ENCODE measurements around the gene HMX1. TPM values are rescaled to one million over a fixed set of nuclear protein-coding genes. Genes with fewer than 3 reads are reported as not detected.

The HMX1 gene
- total RNA-seq, 1 donor from 2014 or later: not detected

GRCh38 chr4:8846826-8847225 is 24.8 kb downstream of the HMX1 start:
- no peak overlapping the region for H3K4me3 ChIP-seq (ENCODE audit: low read depth, low read length)
- no peak for DNase-seq (ENCODE audit: low read depth)
- no peaks in the 10 kb centered on the region for H3K36me3 ChIP-seq (ENCODE audit: control insufficient read depth, insufficient read depth, low read length)
- TF ChIP-seq CTCF (IDR thresholded peaks at IDR 0.05; ENCODE audit: insufficient read depth, low read length, poor library complexity, severe bottlenecking): no peak
- H3K27me3 ChIP-seq (ENCODE audit: control insufficient read depth, insufficient read depth, low read length): peaks cover 12% of the 10 kb centered on the region

- Histone ChIP-seq H3K4me3 (ENCODE audit: low read depth, low read length) (no peak overlapping the region), H3K36me3 (ENCODE audit: control insufficient read depth, insufficient read depth, low read length) (no peaks in the 10 kb centered on the region), H3K27me3 (ENCODE audit: control insufficient read depth, insufficient read depth, low read length) (peaks cover 12% of the 10 kb centered on the region)
- DNase-seq (ENCODE audit: low read depth): no peak
- TF ChIP-seq CTCF (IDR thresholded peaks at IDR 0.05; ENCODE audit: insufficient read depth, low read length, poor library complexity, severe bottlenecking): no peak
Measured at GRCh38 chr4:8846046-8846720, 25.5 kb downstream of the HMX1 start.

- no peak for DNase-seq (ENCODE audit: low read depth)
- TF ChIP-seq CTCF (IDR thresholded peaks at IDR 0.05; ENCODE audit: insufficient read depth, low read length, poor library complexity, severe bottlenecking): no peak
- H3K4me3 ChIP-seq (ENCODE audit: low read depth, low read length): no peak overlapping the region
- no peaks in the 10 kb centered on the region for H3K36me3 ChIP-seq (ENCODE audit: control insufficient read depth, insufficient read depth, low read length)
- peaks cover 12% of the 10 kb centered on the region for H3K27me3 ChIP-seq (ENCODE audit: control insufficient read depth, insufficient read depth, low read length)
Measured at GRCh38 chr4:8844976-8845690, 26.5 kb downstream of the HMX1 start.

GRCh38 chr4:8843597-8843996 is 28.0 kb downstream of the HMX1 start:
- peaks cover 9% of the 10 kb centered on the region for H3K27me3 ChIP-seq (ENCODE audit: control insufficient read depth, insufficient read depth, low read length)
- no peak overlapping the region for H3K4me3 ChIP-seq (ENCODE audit: low read depth, low read length)
- no peaks in the 10 kb centered on the region for H3K36me3 ChIP-seq (ENCODE audit: control insufficient read depth, insufficient read depth, low read length)
- TF ChIP-seq CTCF (IDR thresholded peaks at IDR 0.05; ENCODE audit: insufficient read depth, low read length, poor library complexity, severe bottlenecking): no peak
- no peak for DNase-seq (ENCODE audit: low read depth)

- no peak for TF ChIP-seq CTCF (IDR thresholded peaks at IDR 0.05; ENCODE audit: insufficient read depth, low read length, poor library complexity, severe bottlenecking)
- DNase-seq (ENCODE audit: low read depth): no peak
- H3K4me3 ChIP-seq (ENCODE audit: low read depth, low read length): no peak overlapping the region
- peaks cover 3% of the 10 kb centered on the region for H3K27me3 ChIP-seq (ENCODE audit: control insufficient read depth, insufficient read depth, low read length)
- H3K36me3 ChIP-seq (ENCODE audit: control insufficient read depth, insufficient read depth, low read length): no peaks in the 10 kb centered on the region
Measured at GRCh38 chr4:8842614-8843013, 29.0 kb downstream of the HMX1 start.
